ENCODE results near the gene TSPEAR.
"Not testable (repeated sequence)": the region's sequence is repeated elsewhere in the genome, so short reads cannot be mapped to it uniquely, and the experiment has no call there.

DNA sequence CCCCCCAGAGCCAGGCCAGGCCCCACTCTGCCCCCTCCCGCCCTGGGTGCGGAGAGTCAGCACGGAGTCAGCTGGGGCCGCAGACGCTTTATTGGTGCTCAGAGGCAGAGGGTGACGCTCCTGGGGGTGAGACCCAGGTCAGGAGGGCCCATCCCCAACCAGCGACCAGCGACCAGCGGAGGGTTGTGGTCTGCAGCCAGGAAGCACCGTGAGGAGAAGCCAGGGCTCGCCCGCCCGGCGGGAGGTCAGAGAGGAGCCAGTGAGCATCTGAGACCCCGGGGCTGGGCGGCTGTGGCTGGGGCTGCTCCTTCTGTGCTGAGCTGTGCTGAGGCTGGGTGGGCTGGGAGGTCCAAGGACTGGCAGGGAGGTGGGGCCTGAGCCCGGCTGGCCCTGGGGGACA is 161.1 kb downstream of the TSPEAR start:
- TF ChIP-seq, protein P1, sequence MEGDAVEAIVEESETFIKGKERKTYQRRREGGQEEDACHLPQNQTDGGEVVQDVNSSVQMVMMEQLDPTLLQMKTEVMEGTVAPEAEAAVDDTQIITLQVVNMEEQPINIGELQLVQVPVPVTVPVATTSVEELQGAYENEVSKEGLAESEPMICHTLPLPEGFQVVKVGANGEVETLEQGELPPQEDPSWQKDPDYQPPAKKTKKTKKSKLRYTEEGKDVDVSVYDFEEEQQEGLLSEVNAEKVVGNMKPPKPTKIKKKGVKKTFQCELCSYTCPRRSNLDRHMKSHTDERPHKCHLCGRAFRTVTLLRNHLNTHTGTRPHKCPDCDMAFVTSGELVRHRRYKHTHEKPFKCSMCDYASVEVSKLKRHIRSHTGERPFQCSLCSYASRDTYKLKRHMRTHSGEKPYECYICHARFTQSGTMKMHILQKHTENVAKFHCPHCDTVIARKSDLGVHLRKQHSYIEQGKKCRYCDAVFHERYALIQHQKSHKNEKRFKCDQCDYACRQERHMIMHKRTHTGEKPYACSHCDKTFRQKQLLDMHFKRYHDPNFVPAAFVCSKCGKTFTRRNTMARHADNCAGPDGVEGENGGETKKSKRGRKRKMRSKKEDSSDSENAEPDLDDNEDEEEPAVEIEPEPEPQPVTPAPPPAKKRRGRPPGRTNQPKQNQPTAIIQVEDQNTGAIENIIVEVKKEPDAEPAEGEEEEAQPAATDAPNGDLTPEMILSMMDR (IDR thresholded peaks at IDR 0.05 in 2 of 3, conservative IDR thresholded peaks at IDR 0.05 in 1 of 3; ENCODE audit: insufficient read depth in 2 of 3, low read depth in 1 of 3, low read length in 3 of 3) = not testable (repeated sequence)
- TF ChIP-seq PTBP1 (IDR thresholded peaks at IDR 0.05; ENCODE audit: low read depth, low read length); MEIS2 (IDR thresholded peaks at IDR 0.05; ENCODE audit: partially characterized antibody): not testable (repeated sequence)
